BE2C (cell line): ENCODE measurements around the gene ZSCAN30.

Source experiments
- DNase-seq: peaks from one replicate; pipeline ENCODE4 v3.0.0-alpha.2; 2020
- H3K27me3 ChIP-seq: fragments of 250-450 bp; sonication (Bioruptor Pico); 2 replicates; pipeline ENCODE4 v1.5.1; 2020; ENCODE audit warnings: mild to moderate bottlenecking
- H3K36me3 ChIP-seq: fragments of 250-450 bp; sonication (Bioruptor Pico); 2 replicates; pipeline ENCODE4 v1.5.1; 2020; ENCODE audit warnings: mild to moderate bottlenecking
- H3K4me1 ChIP-seq: fragments of 250-450 bp; sonication (Bioruptor Pico); 2 replicates; pipeline ENCODE4 v1.5.1; 2020
- H3K4me3 ChIP-seq: 2 replicates; pipeline ENCODE4 v1.5.1; 2011; ENCODE audit warnings: low read depth, low read length
- H3K9me3 ChIP-seq: fragments of 250-450 bp; sonication (Bioruptor Pico); 2 replicates; pipeline ENCODE4 v1.5.1; 2020
- CTCF ChIP-seq: IDR thresholded peaks from 2 replicates; pipeline ENCODE4 v1.5.1; 2012; ENCODE audit warnings: mild to moderate bottlenecking, low read depth, low read length

ZSCAN30 gene

GRCh38 chr18:35256947-35257346, 33.1 kb downstream of the ZSCAN30 start:
- H3K4me1 ChIP-seq: no peaks in the 10 kb centered on the region
- DNase-seq: no peak
- no peaks in the 10 kb centered on the region for H3K9me3 ChIP-seq
- TF ChIP-seq CTCF: no peak
- H3K4me3 ChIP-seq: no peak overlapping the region
- H3K36me3 ChIP-seq: no peaks in the 10 kb centered on the region; the same call in 1 of the 2 replicates
- H3K27me3 ChIP-seq: no peaks in the 10 kb centered on the region

- Histone ChIP-seq H3K9me3 (no peaks in the 10 kb centered on the region), H3K4me3 (no peak overlapping the region), H3K27me3 (no peaks in the 10 kb centered on the region), H3K36me3 (no peaks in the 10 kb centered on the region; the same call in 1 of the 2 replicates), H3K4me1 (no peaks in the 10 kb centered on the region)
- no peak for TF ChIP-seq CTCF
- no peak for DNase-seq
Measured at GRCh38 chr18:35253655-35254287, 36.3 kb downstream of the ZSCAN30 start.

- no peak for TF ChIP-seq CTCF
- no peaks in the 10 kb centered on the region for H3K9me3 ChIP-seq
- H3K4me1 ChIP-seq: no peaks in the 10 kb centered on the region
- no peak for DNase-seq
- no peaks in the 10 kb centered on the region for H3K27me3 ChIP-seq
- H3K4me3 ChIP-seq: no peak overlapping the region
- H3K36me3 ChIP-seq: peaks cover 8% of the 10 kb centered on the region
Measured at GRCh38 chr18:35252466-35252865, 37.6 kb downstream of the ZSCAN30 start.

GRCh38 chr18:35248429-35248828, 41.6 kb downstream of the ZSCAN30 start:
- Histone ChIP-seq H3K4me3 (no peak overlapping the region), H3K27me3 (no peaks in the 10 kb centered on the region), H3K9me3 (no peaks in the 10 kb centered on the region), H3K4me1 (no peaks in the 10 kb centered on the region), H3K36me3 (peaks cover 31% of the 10 kb centered on the region)
- TF ChIP-seq CTCF: no peak
- DNase-seq: no peak

- Histone ChIP-seq H3K9me3 (no peaks in the 10 kb centered on the region), H3K36me3 (peaks cover 39% of the 10 kb centered on the region)
- no peak for TF ChIP-seq CTCF
Measured at GRCh38 chr18:35247412-35248249, 42.4 kb downstream of the ZSCAN30 start.

GRCh38 chr18:35246831-35247230, 43.2 kb downstream of the ZSCAN30 start:
- Histone ChIP-seq H3K9me3 (no peaks in the 10 kb centered on the region), H3K4me3 (no peak overlapping the region), H3K4me1 (no peaks in the 10 kb centered on the region), H3K36me3 (peaks cover 42% of the 10 kb centered on the region), H3K27me3 (no peaks in the 10 kb centered on the region)
- no peak for DNase-seq
- no peak for TF ChIP-seq CTCF

More at GRCh38 chr18:35247412-35248249, 42.4 kb downstream of the ZSCAN30 start:
- Histone ChIP-seq H3K4me3 (no peak overlapping the region), H3K27me3 (no peaks in the 10 kb centered on the region), H3K4me1 (no peaks in the 10 kb centered on the region)
- no peak for DNase-seq
